GM23338 (cell line): ENCODE data around the gene ENTREP3. TPM values are rescaled to one million over a fixed set of nuclear protein-coding genes. Genes with fewer than 3 reads are reported as not detected.

Experiments used
- ATAC-seq: fragments of 200-7000 bp; cut with Tn5 transposase; 3 replicates; pipeline ENCODE4 v1.9.1; 2020
- DNase-seq: peaks from one replicate; pipeline ENCODE4 v3.0.0-alpha.2; 2015; ENCODE audit warnings: low spot score
- H2AFZ ChIP-seq: fragments of 200-600 bp; sonication (generic); 2 replicates; pipeline ENCODE4 v1.8.0; 2016; ENCODE audit warnings: antibody characterized with exemption, mild to moderate bottlenecking, moderate library complexity
- H3F3A ChIP-seq: fragments of 200-600 bp; sonication (generic); replicated peaks from 2 replicates; pipeline ENCODE4 v1.8.0; 2017; ENCODE audit warnings: antibody characterized with exemption, mixed run types, low read depth
- H3K27ac ChIP-seq: fragments of 200-600 bp; sonication (generic); 2 replicates; pipeline ENCODE4 v1.6.1; 2016; ENCODE audit warnings: low read depth
- H3K27me3 ChIP-seq: fragments of 200-600 bp; sonication (generic); 2 replicates; pipeline ENCODE4 v1.8.0; 2016; ENCODE audit warnings: mild to moderate bottlenecking, mixed run types, moderate library complexity; ENCODE audit not compliant: insufficient read depth
- H3K36me3 ChIP-seq: fragments of 200-600 bp; sonication (generic); 2 replicates; pipeline ENCODE4 v1.8.0; 2016; ENCODE audit warnings: mild to moderate bottlenecking; ENCODE audit not compliant: insufficient read depth
- H3K4me1 ChIP-seq: fragments of 200-600 bp; sonication (generic); 2 replicates; pipeline ENCODE4 v1.8.0; 2016; ENCODE audit warnings: mild to moderate bottlenecking, moderate library complexity; ENCODE audit not compliant: insufficient read depth
- H3K4me2 ChIP-seq: fragments of 200-600 bp; sonication (generic); 2 replicates; pipeline ENCODE4 v1.7.1; 2017; ENCODE audit warnings: mixed run types
- H3K4me3 ChIP-seq: fragments of 200-600 bp; sonication (generic); 2 replicates; pipeline ENCODE4 v1.6.1; 2016; ENCODE audit warnings: mixed run types
- H3K79me2 ChIP-seq: fragments of 200-600 bp; sonication (generic); replicated peaks from 2 replicates; pipeline ENCODE4 v1.8.0; 2017; ENCODE audit warnings: mild to moderate bottlenecking; ENCODE audit not compliant: insufficient read depth
- H3K9me2 ChIP-seq: fragments of 200-600 bp; sonication (generic); 2 replicates; pipeline ENCODE4 v1.8.0; 2017; ENCODE audit not compliant: insufficient read depth
- H4K20me1 ChIP-seq: fragments of 200-600 bp; sonication (generic); replicated peaks from 2 replicates; pipeline ENCODE4 v1.8.0; 2017; ENCODE audit warnings: mild to moderate bottlenecking; ENCODE audit not compliant: insufficient read depth
- H3K27ac Mint-ChIP-seq: 2 replicates; pipeline ENCODE4 v1.8.0; 2020; ENCODE audit warnings: inconsistent platforms, mild to moderate bottlenecking, moderate library complexity, mixed read lengths
- H3K27me3 Mint-ChIP-seq: 3 replicates; pipeline ENCODE4 v1.8.0; 2022; ENCODE audit warnings: low read depth, mild to moderate bottlenecking, moderate library complexity, mixed read lengths, inconsistent platforms; ENCODE audit not compliant: insufficient read depth, poor library complexity
- H3K36me3 Mint-ChIP-seq: 3 replicates; pipeline ENCODE4 v1.8.0; 2021; ENCODE audit warnings: low read depth, mild to moderate bottlenecking, inconsistent platforms, moderate library complexity, mixed read lengths
- H3K4me1 Mint-ChIP-seq: 3 replicates; pipeline ENCODE4 v1.8.0; 2020; ENCODE audit warnings: mild to moderate bottlenecking, inconsistent platforms, mixed read lengths
- H3K4me3 Mint-ChIP-seq: 3 replicates; pipeline ENCODE4 v1.8.0; 2021; ENCODE audit warnings: moderate library complexity, mild to moderate bottlenecking, inconsistent platforms, mixed read lengths
- H3K9me3 Mint-ChIP-seq: 3 replicates; pipeline ENCODE4 v1.8.0; 2020; ENCODE audit warnings: moderate library complexity, mild to moderate bottlenecking, inconsistent platforms, mixed read lengths
- JUNB ChIP-seq: IDR thresholded peaks from one replicate; pipeline ENCODE4 v1.6.1; 2016; ENCODE audit warnings: antibody characterized with exemption; ENCODE audit not compliant: unreplicated experiment
- POLR2AphosphoS5 ChIP-seq: IDR thresholded peaks from 2 replicates; pipeline ENCODE4 v1.6.1; 2016; ENCODE audit warnings: antibody characterized with exemption, low read depth
- STAT1 ChIP-seq: IDR thresholded peaks from one replicate; pipeline ENCODE4 v1.6.1; 2016; ENCODE audit warnings: antibody characterized with exemption; ENCODE audit not compliant: unreplicated experiment
- polyA plus RNA-seq: library from polyadenylated mRNA; unstranded; fragments of >200 nt; fragmentation: Nextera tagmentation; extraction: Ambion mirVana; gene quantifications from 2 replicates; pipeline ENCODE4 v1.2.1, GENCODE V29; 2016
- total RNA-seq: library from RNA; depleted of rRNA; stranded (reverse); fragments of >200 nt; shearing (Covaris generic); gene quantifications from 2 replicates; pipeline ENCODE4 v1.2.3, GENCODE V29; 2014; rRNA removed

Gene ENTREP3
- total and polyA plus RNA-seq, 2 experiments from 2014 or later: 18.6 to 46.3 TPM

GRCh38 chr1:155197901-155198546 is 57.3 kb downstream of the ENTREP3 start:
- Histone ChIP-seq H2AFZ (no peak overlapping the region), H3K4me1 (peaks cover 17% of the 10 kb centered on the region), H4K20me1 (peaks cover 39% of the 10 kb centered on the region), H3F3A (peaks cover 54% of the 10 kb centered on the region), H3K79me2 (peaks cover 29% of the 10 kb centered on the region), H3K36me3 (peaks cover 52% of the 10 kb centered on the region), H3K4me2 (peak overlapping the region; percentile 91; the same call in 1 of the 2 replicates), H3K4me3 (0 out of 2 replicates have a peak overlapping the region, but pooled peaks have one; percentile 99), H3K9me2 (no peaks in the 10 kb centered on the region), H3K27me3 (no peaks in the 10 kb centered on the region), H3K27ac (peak overlapping the region; percentile 32; the same call in 1 of the 2 replicates)
- peak overlapping the region; percentile 98 for H3K27ac Mint-ChIP-seq
- no peak for DNase-seq
- H3K36me3 Mint-ChIP-seq: peaks cover 78% of the 10 kb centered on the region
- peaks cover 3% of the 10 kb centered on the region; the same call in 1 of the 3 replicates for H3K9me3 Mint-ChIP-seq
- H3K4me3 Mint-ChIP-seq: peak overlapping the region; percentile 97
- H3K27me3 Mint-ChIP-seq: peaks cover 57% of the 10 kb centered on the region
- TF ChIP-seq STAT1: no peak
- TF ChIP-seq JUNB: no peak
- 0 out of 2 replicates have a peak, but pooled peaks have one; percentile 23 for TF ChIP-seq POLR2AphosphoS5
- peaks cover 28% of the 10 kb centered on the region for H3K4me1 Mint-ChIP-seq
- ATAC-seq: no peak

Other genes with a start within 250 kb of the ENTREP3 start
- gene DCST2, start 221.7 kb downstream of the ENTREP3 start, total RNA-seq: not detected in 2 replicates
- gene DCST2, start 221.7 kb downstream of the ENTREP3 start, polyA plus RNA-seq: 0.28 and 0.78 TPM in 2 replicates
- gene DCST1, start 221.7 kb downstream of the ENTREP3 start, total RNA-seq: not detected in 2 replicates
- not detected in 2 replicates for gene DCST1, start 221.7 kb downstream of the ENTREP3 start, polyA plus RNA-seq
- 25.9 and 31.1 TPM in 2 replicates for gene ADAM15, start 204.2 kb downstream of the ENTREP3 start, total RNA-seq
- gene ADAM15, start 204.2 kb downstream of the ENTREP3 start, polyA plus RNA-seq: 24.2 and 25.9 TPM in 2 replicates
- 22.9 and 25.0 TPM in 2 replicates for gene EFNA4, start 191.7 kb downstream of the ENTREP3 start, total RNA-seq
- gene EFNA4, start 191.7 kb downstream of the ENTREP3 start, polyA plus RNA-seq: 11.1 and 16.4 TPM in 2 replicates
- gene EFNA3, start 176.6 kb downstream of the ENTREP3 start, total RNA-seq: 13.6 and 14.5 TPM in 2 replicates
- gene EFNA3, start 176.6 kb downstream of the ENTREP3 start, polyA plus RNA-seq: 10.3 and 13.5 TPM in 2 replicates
- gene EFNA1, start 127.6 kb downstream of the ENTREP3 start, total RNA-seq: 2.1 and 5.1 TPM in 2 replicates
- 3.2 and 5.1 TPM in 2 replicates for gene EFNA1, start 127.6 kb downstream of the ENTREP3 start, polyA plus RNA-seq
- gene SLC50A1, start 119.6 kb downstream of the ENTREP3 start, total RNA-seq: 30.0 and 50.5 TPM in 2 replicates
- gene SLC50A1, start 119.6 kb downstream of the ENTREP3 start, polyA plus RNA-seq: 63.9 and 65.4 TPM in 2 replicates
- 13.6 and 19.2 TPM in 2 replicates for gene DPM3, start 115.0 kb downstream of the ENTREP3 start, total RNA-seq
- gene DPM3, start 115.0 kb downstream of the ENTREP3 start, polyA plus RNA-seq: 71.4 and 76.5 TPM in 2 replicates
- gene KRTCAP2, start 82.2 kb downstream of the ENTREP3 start, total RNA-seq: 101 and 106 TPM in 2 replicates
- 579 and 628 TPM in 2 replicates for gene KRTCAP2, start 82.2 kb downstream of the ENTREP3 start, polyA plus RNA-seq
- gene TRIM46, start 81.6 kb downstream of the ENTREP3 start, total RNA-seq: 15.4 and 18.8 TPM in 2 replicates
- 7.4 and 8.1 TPM in 2 replicates for gene TRIM46, start 81.6 kb downstream of the ENTREP3 start, polyA plus RNA-seq
- 1.2 and 6.3 TPM in 2 replicates for gene THBS3, start 47.6 kb downstream of the ENTREP3 start, total RNA-seq
- gene THBS3, start 47.6 kb downstream of the ENTREP3 start, polyA plus RNA-seq: 4.3 and 5.0 TPM in 2 replicates
- gene MTX1, start 46.8 kb downstream of the ENTREP3 start, total RNA-seq: 66.7 and 77.7 TPM in 2 replicates
- 106 and 109 TPM in 2 replicates for gene MTX1, start 46.8 kb downstream of the ENTREP3 start, polyA plus RNA-seq
- gene SCAMP3, start 6.9 kb upstream of the ENTREP3 start, total RNA-seq: 47.2 and 52.5 TPM in 2 replicates
- gene SCAMP3, start 6.9 kb upstream of the ENTREP3 start, polyA plus RNA-seq: 38.3 and 50.5 TPM in 2 replicates
- gene CLK2, start 18.0 kb upstream of the ENTREP3 start, total RNA-seq: 40.4 and 54.6 TPM in 2 replicates
- 23.9 and 27.2 TPM in 2 replicates for gene CLK2, start 18.0 kb upstream of the ENTREP3 start, polyA plus RNA-seq
- 3.5 and 4.9 TPM in 2 replicates for gene HCN3, start 22.0 kb upstream of the ENTREP3 start, total RNA-seq
- gene HCN3, start 22.0 kb upstream of the ENTREP3 start, polyA plus RNA-seq: 3.4 and 4.6 TPM in 2 replicates
- gene PKLR, start 46.0 kb upstream of the ENTREP3 start, total RNA-seq: 3.3 and 3.7 TPM in 2 replicates
- 1.5 and 2.0 TPM in 2 replicates for gene PKLR, start 46.0 kb upstream of the ENTREP3 start, polyA plus RNA-seq
- 274 and 287 TPM in 2 replicates for gene FDPS, start 53.4 kb upstream of the ENTREP3 start, total RNA-seq
- gene FDPS, start 53.4 kb upstream of the ENTREP3 start, polyA plus RNA-seq: 366 and 373 TPM in 2 replicates
- gene RUSC1, start 65.4 kb upstream of the ENTREP3 start, total RNA-seq: 57.6 and 87.7 TPM in 2 replicates
- gene RUSC1, start 65.4 kb upstream of the ENTREP3 start, polyA plus RNA-seq: 48.2 and 53.4 TPM in 2 replicates